ENCODE results near the gene MMP13.

GRCh38 chr11:102900346-102900745, 55.2 kb downstream of the MMP13 start:
- TF ChIP-seq ZSCAN29 (IDR thresholded peaks at IDR 0.05) (no peak), BHLHE40 (IDR thresholded peaks at IDR 0.05; ENCODE audit: low read length) (no peak), NFIC (IDR thresholded peaks at IDR 0.05) (no peak), ZNF609 (CRISPR knock-in tag; IDR thresholded peaks at IDR 0.05; ENCODE audit: borderline replicate concordance) (no peak), ZNF398 (CRISPR knock-in tag; IDR thresholded peaks at IDR 0.05) (no peak), SLC30A9 (CRISPR knock-in tag; IDR thresholded peaks at IDR 0.05) (no peak), NFYB (IDR thresholded peaks at IDR 0.05; ENCODE audit: extremely low read depth, insufficient read length) (no peak), CEBPB (tag; IDR thresholded peaks at IDR 0.05) (no peak), CTCF (IDR thresholded peaks at IDR 0.05 in 2 of 3, conservative IDR thresholded peaks at IDR 0.05 in 1 of 3; ENCODE audit: insufficient read depth in 2 of 3, low read depth in 1 of 3, low read length in 3 of 3) (no peak), EZH2 (IDR thresholded peaks at IDR 0.05; ENCODE audit: borderline replicate concordance, low read depth, low read length) (no peak)
- TF ChIP-seq, protein P1, sequence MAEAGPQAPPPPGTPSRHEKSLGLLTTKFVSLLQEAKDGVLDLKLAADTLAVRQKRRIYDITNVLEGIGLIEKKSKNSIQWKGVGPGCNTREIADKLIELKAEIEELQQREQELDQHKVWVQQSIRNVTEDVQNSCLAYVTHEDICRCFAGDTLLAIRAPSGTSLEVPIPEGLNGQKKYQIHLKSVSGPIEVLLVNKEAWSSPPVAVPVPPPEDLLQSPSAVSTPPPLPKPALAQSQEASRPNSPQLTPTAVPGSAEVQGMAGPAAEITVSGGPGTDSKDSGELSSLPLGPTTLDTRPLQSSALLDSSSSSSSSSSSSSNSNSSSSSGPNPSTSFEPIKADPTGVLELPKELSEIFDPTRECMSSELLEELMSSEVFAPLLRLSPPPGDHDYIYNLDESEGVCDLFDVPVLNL (CRISPR knock-in tag; IDR thresholded peaks at IDR 0.05; ENCODE audit: low read depth): no peak

Data from K562 (cell line).